Stimulated activated CD8-positive, alpha-beta memory T cell treated with anti-CD3 and anti-CD28 coated beads, Interleukin-2, amount 100 ng/mL, for 48 hours (primary cell): ENCODE measurements around the gene MAGI1.
"Not testable (repeated sequence)": the region's sequence is repeated elsewhere in the genome, so short reads cannot be mapped to it uniquely, and the experiment has no call there.

Experiments used
- DNase-seq, 2 donors: peaks; one replicate each; pipeline ENCODE4 v3.0.0-alpha.2; 2020; ENCODE audit warnings: low read depth in 2 of 2

MAGI1 gene

GRCh38 chr3:65902304-65902793 is 136.4 kb downstream of the MAGI1 start:
- no peak for DNase-seq

DNA sequence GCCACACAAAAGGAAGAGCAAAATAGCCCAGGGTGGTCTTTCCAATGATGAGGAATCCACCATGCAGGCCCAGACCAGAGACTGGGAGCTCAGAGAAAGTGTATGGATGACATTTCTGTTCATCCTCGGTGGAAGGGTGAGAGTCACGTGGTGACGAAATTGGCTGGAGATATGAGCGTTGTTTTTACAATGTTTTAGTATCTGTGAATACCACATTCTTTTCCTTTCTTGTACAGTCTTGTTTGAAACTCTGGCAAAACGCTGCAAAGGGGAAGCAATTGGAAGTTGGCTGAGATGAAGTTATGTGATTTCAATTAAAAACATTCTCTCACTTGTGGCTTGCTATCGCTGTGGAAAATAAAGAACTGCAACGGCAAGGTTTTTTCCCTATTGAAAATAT is 137.5 kb downstream of the MAGI1 start:
- no peak for DNase-seq

GRCh38 chr3:65899226-65899625 is 139.5 kb downstream of the MAGI1 start:
- DNase-seq, result no peak

- DNase-seq, result no peak
Measured at GRCh38 chr3:65897766-65898165, 141.0 kb downstream of the MAGI1 start.

DNA sequence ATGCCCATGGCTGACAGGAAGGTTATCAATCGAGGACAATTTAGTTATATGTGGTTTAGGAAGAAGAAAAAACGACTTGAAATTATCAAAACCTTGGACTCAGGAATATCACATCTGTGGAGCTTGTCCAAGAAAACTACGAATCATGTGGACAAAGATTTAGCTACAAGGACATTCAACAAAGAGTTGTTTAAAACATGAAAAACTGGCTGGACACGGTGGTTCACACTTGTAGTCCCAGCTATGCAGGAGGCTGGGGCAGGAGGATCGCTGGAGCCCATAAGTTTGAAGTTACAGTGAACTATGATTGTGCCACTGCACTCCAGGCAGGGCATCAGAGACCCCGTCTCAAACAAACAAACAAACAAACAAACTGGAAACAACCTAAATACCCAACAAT is 142.4 kb downstream of the MAGI1 start:
- no peak for DNase-seq

DNA sequence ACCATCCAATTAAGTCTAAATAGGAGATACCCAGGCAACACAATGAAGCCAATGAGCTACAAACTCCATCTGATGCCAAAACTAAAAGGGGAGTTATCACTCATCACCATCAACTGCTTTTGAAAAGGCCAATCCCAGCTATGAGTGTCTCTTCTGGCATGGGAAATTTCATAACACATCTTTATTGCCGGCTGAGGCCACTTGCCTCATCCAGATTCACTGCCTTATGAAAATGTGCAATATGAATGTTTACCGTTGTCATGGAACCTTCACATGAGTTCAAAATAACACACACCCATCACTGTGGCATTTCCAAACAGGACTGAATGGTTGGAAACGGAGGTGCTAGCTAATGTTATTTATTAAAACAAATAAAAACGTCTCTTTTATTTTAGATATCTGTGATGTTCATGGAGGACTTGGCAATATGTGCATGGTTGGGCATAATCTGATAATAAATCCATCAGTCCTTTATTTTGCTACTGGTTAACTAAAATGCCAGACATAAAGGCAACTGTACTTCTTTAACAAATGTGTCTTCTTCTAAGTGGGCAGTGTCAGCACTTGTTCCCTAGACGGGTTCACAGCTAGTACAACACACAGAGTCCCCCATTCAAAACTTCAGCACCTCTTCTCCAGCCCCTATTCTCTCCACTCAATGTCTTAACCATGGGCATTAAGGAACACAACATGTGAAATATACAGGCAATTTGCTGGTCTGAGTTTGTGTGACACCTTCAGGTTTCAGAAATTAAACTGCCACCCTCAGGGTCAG is 143.9 kb downstream of the MAGI1 start:
- no peak for DNase-seq

- DNase-seq, result no peak
Measured at GRCh38 chr3:65894126-65894525, 144.6 kb downstream of the MAGI1 start.

- DNase-seq, result no peak
Measured at GRCh38 chr3:65893631-65894030, 145.1 kb downstream of the MAGI1 start.

GRCh38 chr3:65891477-65891876 is 147.2 kb downstream of the MAGI1 start:
- DNase-seq, result not testable (repeated sequence)

DNA sequence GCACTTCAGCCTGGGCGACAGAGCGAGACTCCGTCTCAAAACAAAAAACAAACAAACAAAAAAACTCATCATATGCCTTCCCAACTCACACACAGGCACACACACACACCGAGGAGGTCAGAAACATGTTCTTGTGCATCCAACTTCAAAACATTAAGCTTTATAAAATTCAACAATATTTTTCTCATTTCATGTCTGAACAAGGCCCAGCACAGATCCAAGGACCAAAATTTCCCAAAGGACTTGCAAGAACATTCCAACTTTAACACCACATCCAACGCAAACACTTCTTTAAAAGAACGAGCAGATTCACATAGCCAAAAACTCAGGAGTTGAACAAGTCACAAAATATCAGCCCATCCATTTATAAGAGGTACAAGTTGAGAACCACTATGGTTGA is 148.4 kb downstream of the MAGI1 start:
- no peak for DNase-seq

- no peak for DNase-seq
Measured at GRCh38 chr3:65889707-65890099, 149.0 kb downstream of the MAGI1 start.

DNA sequence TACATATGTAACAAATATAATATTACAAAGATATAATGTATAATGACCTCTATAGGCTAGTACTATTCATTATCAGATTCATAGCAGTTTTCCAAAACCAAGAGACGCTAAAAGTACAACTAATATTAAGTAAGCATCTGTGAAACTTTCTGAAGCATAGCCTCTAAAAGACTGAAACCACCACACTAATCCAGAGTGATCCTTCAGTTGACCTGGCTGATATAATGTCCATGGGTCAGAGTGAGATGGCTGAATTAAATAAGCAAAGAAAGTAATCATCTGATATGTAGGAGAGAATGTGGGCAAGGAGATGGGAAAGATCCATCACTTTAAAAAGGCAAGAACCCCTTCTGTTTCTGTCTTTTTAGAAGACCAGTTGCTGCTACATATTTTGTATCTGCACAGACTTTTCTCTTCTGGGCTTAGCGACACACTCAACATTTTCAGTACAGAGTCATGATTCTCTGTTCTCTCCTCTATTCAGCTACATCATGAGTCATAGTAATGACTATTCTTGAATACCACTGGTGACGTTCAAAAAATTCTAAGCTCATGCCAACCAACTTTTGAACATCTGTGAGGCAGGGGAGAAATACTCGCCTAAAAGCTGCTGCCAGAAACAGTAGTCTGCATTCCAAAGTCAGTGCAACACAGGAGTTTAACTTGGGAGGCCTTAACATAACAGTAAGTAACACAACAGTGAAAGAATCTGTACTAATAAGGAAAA is 149.6 kb downstream of the MAGI1 start:
- no peak for DNase-seq

DNA sequence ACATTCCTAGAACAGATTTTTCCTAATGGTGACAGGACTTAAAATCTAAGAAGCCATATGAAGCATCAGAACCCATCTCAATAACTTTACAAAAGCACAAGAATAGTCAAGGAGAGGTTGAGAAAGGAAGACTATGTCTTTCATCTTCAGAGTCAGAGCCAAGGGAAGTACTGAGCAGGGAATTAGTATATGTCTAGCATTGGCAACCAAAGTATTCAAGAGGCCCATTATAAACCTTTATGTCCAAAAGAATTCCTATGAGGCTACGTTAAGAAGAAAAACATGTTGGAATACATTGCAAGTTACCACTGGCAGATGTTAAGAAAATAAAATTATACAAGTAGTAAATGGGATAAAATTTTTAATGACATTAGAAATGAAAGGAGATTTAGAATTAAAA is 150.5 kb downstream of the MAGI1 start:
- DNase-seq, result no peak

DNA sequence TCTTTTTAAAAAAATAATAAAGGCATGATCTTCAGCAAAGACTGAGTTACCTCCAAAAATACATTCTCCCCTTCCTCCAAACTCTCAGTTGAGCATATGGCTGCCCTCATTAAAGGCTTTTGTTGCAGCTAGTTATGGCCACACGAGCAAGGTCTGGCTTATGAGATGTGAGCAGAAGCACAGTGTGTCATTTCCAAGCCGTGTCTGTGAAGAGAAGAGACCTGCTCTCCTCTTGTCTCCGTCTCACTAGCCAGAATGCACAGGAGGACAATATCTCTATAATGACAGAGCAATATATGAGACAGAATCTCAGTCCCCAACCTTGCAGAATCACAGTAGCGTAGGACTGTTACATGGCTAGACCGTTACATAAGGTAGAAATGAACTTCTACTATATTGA is 152.3 kb downstream of the MAGI1 start:
- DNase-seq, result no peak

DNA sequence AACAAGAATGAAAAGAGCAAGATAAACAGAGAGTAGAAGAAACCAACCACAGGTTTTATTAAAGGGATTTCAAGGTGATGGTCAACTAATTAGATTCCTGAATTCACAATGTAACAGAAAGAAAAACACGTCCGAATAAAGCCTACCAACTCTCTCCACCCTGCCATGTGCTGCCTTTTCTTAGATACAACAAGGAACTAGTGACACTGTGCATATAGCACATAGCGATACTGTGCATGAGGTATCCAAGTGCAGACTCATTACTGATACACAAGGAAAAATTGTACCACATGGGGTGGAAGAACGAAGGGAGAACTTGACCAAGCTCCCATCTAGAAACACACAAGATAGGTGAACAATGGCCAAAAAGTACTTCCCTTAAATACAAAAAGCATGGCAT is 154.6 kb downstream of the MAGI1 start:
- DNase-seq, result no peak

DNA sequence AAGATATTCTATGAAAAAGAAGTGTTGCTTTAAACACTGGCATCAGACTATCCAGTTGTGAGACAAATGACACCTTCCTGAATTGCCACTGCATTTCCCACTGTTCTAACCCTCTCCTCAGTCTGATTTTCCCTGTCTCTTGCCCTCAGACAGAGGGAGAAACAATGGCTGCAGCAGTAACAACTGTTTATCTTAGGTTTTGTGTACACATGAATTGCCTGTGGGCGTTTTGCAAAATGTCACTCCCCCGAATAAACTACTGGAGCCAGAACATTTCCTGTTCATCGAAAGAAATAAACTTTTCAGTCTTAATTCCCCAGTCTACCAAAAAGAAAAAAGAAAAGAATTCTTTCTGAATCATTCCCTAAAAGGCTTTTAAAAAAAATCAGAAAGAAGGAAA is 155.1 kb downstream of the MAGI1 start:
- DNase-seq, result no peak

- DNase-seq, result no peak
Measured at GRCh38 chr3:65880350-65880749, 158.4 kb downstream of the MAGI1 start.

DNA sequence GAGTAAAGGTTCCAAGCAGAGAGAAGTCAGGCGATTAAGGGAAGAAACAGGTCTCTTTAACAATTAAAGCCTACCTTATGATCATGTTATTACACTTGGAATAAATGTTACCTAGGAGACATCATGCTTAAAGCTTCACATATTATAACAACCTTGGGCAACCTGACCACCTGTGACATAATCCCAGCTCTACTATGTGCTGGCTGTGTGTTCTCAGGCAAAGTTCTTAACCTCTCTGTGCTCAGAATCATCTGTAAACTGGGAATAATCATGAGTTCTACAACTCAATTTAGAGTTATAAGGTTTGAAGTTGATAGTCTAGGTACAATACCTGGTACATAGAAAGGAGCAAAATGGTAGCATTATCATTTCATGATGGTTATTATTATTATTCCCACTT is 159.3 kb downstream of the MAGI1 start:
- DNase-seq, result no peak

DNA sequence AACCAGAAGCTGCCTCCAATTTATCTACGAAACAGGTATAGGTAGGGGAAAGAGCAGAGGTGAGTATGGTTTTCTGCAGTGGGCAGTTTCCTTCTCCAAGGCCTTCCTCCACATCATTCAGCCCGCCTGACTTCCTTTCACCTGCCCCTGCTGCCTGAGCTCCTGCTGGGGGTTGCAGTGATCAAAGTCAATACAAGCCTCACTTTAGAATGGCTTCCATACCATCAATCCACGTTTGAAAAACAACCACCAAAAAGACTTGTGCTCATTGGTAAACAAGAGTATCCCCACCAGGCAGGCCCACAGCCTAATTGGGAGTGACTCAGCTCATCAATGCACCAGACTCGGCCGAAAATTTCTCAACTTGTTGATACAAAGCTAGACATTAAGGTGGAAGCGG is 159.9 kb downstream of the MAGI1 start:
- no peak for DNase-seq

GRCh38 chr3:65877160-65877559 is 161.6 kb downstream of the MAGI1 start:
- DNase-seq, result no peak

GRCh38 chr3:65876028-65876420 is 162.7 kb downstream of the MAGI1 start:
- no peak for DNase-seq

- DNase-seq, result no peak
Measured at GRCh38 chr3:65875393-65876027, 163.2 kb downstream of the MAGI1 start.

DNA sequence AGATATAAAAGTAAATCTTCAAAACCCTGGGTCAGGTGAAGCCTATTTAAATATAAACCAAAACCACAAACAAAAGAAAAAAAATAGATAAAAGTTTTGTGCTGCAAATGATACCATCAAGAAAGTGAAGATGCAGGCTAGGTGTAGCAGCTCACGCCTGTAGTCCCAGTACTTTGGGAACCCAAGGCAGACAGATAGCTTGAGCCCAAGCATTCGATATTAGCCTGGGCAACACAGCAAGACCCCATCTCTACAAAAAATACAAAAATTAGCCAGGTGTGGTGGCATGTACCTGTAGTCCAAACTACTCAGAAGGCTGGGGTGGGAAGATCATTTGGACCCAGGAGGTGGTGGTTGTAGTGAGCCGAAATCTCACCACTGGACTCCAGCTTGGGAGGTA is 164.8 kb downstream of the MAGI1 start:
- DNase-seq, result no peak
